Panc1 (cell line): ENCODE data around the gene PSMB2. TPM values are rescaled to one million over a fixed set of nuclear protein-coding genes. Genes with fewer than 3 reads are reported as not detected.

Experiments used
- ATAC-seq: fragments of 200-7000 bp; cut with Tn5 transposase; 2 replicates; pipeline ENCODE4 v1.9.1; 2020; ENCODE audit warnings: mild to moderate bottlenecking, moderate library complexity
- BruUV-seq: library from RNA; stranded (reverse); fragments of 400-500 nt; replicated peaks from 2 replicates; lab custom pipeline; 2021; lab: Mats Ljungman, UMichigan
- CTCF ChIA-PET: fragments of 300-600 bp; sonication (Branson Sonifier 250); formaldehyde crosslinking; loops from one replicate; lab custom pipeline; 2022; ENCODE audit warnings: antibody characterized with exemption; lab: Charles Lee
- POLR2A ChIA-PET: fragments of 300-600 bp; sonication (Branson Sonifier 250); formaldehyde crosslinking; loops from one replicate; lab custom pipeline; 2022; ENCODE audit warnings: antibody characterized with exemption; lab: Charles Lee
- DNase-seq: peaks from one replicate; pipeline ENCODE4 v3.0.0-alpha.2; 2010; ENCODE audit warnings: low read depth, low spot score
- H3K27ac ChIP-seq: 2 replicates; pipeline ENCODE4 v1.5.1; 2011; ENCODE audit warnings: mild to moderate bottlenecking, low read length, inconsistent platforms
- H3K27me3 ChIP-seq: fragments of 200-500 bp; sonication (Bioruptor generic); 2 replicates; pipeline ENCODE4 v1.6.0; 2014; ENCODE audit warnings: low read length, inconsistent platforms; ENCODE audit not compliant: control insufficient read depth, insufficient read depth
- H3K36me3 ChIP-seq: fragments of 200-500 bp; sonication (Bioruptor generic); 2 replicates; pipeline ENCODE4 v1.5.1; 2014; ENCODE audit warnings: inconsistent platforms, mild to moderate bottlenecking, low read length, moderate library complexity; ENCODE audit not compliant: control insufficient read depth, insufficient read depth
- H3K4me1 ChIP-seq: 2 replicates; pipeline ENCODE4 v1.5.1; 2011; ENCODE audit warnings: inconsistent platforms, mild to moderate bottlenecking, low read length, moderate library complexity; ENCODE audit not compliant: control insufficient read depth, insufficient read depth
- H3K4me3 ChIP-seq, 2 experiments: 2 replicates each; pipeline ENCODE4 v1.5.1; 2011 to 2012; ENCODE audit warnings: low read depth in 2 of 2, low read length in 2 of 2, mild to moderate bottlenecking in 2 of 2, inconsistent platforms in 1 of 2, moderate library complexity in 1 of 2
- H3K9me3 ChIP-seq: fragments of 200-500 bp; sonication (Bioruptor generic); 2 replicates; pipeline ENCODE4 v1.5.1; 2014; ENCODE audit warnings: low read depth, mild to moderate bottlenecking, inconsistent platforms, low read length, moderate library complexity; ENCODE audit not compliant: control insufficient read depth, insufficient read depth
- CTCF ChIP-seq: fragments of 450-650 bp; IDR thresholded peaks from 2 replicates; pipeline ENCODE4 v1.5.1; 2017; ENCODE audit warnings: mild to moderate bottlenecking
- POLR2AphosphoS5 ChIP-seq: IDR thresholded peaks from 2 replicates; pipeline ENCODE4 v1.6.1; 2012; ENCODE audit warnings: mild to moderate bottlenecking, low read depth, low read length, moderate library complexity
- REST ChIP-seq, 2 experiments: IDR thresholded peaks; 2 replicates each; pipeline ENCODE4 v1.6.1; 2011 to 2012; ENCODE audit warnings: low read depth in 2 of 2, control low read depth in 1 of 2, low read length in 1 of 2, mild to moderate bottlenecking in 1 of 2, moderate library complexity in 1 of 2; ENCODE audit not compliant: insufficient read depth in 1 of 2
- SIN3A ChIP-seq: IDR thresholded peaks from 2 replicates; pipeline ENCODE4 v1.6.1; 2012; ENCODE audit warnings: low read depth, mild to moderate bottlenecking, low read length, moderate library complexity, borderline replicate concordance; ENCODE audit not compliant: insufficient read depth
- TCF7L2 ChIP-seq: IDR thresholded peaks from 2 replicates; pipeline ENCODE4 v1.6.1; 2011; ENCODE audit warnings: mild to moderate bottlenecking, low read depth, low read length, inconsistent platforms
- in situ Hi-C: cut with HindIII; loops from 2 replicates; pipeline ENCODE4 v1.10.0; 2016; ENCODE audit warnings: low sequenced_read_pairs, low pct_unique_long_range_greater_than_20kb
- intact Hi-C: fragments of 100-400 bp; cut with micrococcal nuclease; formaldehyde crosslinking; loops from one replicate; pipeline ENCODE4 v1.10.0; 2022; ENCODE audit not compliant: unreplicated experiment
- total RNA-seq: library from RNA; stranded (reverse); gene quantifications from one replicate; pipeline ENCODE4 v1.2.1, GENCODE V29; 2021; ENCODE audit not compliant: unreplicated experiment

Gene PSMB2
- total RNA-seq, 1 experiment from 2014 or later, result 95.0 TPM

GRCh38 chr1:35629051-35629450 is 12.3 kb downstream of the PSMB2 start:
- Histone ChIP-seq H3K4me1 (no peaks in the 10 kb centered on the region), H3K27me3 (no peaks in the 10 kb centered on the region), H3K9me3 (no peaks in the 10 kb centered on the region), H3K36me3 (peaks cover 36% of the 10 kb centered on the region), H3K4me3 (no peak overlapping the region), H3K27ac (no peak overlapping the region)
- in situ Hi-C loops (no loop called here), intact Hi-C loops (no loop called here)
- no peak for DNase-seq
- ATAC-seq, result no peak
- BruUV-seq, result no TSS peak
- ChIA-PET CTCF (no interaction called here), POLR2A (no interaction called here)
- no peak for TF ChIP-seq REST (IDR thresholded peaks at IDR 0.05; ENCODE audit: insufficient read depth in 1 of 2, low read depth in 2 of 2, low read length in 1 of 2)
- no peak for TF ChIP-seq POLR2AphosphoS5
- no peak for TF ChIP-seq TCF7L2
- no peak for TF ChIP-seq SIN3A
- no peak for TF ChIP-seq CTCF

GRCh38 chr1:35623832-35624231 is 17.5 kb downstream of the PSMB2 start:
- ATAC-seq (no peak), DNase-seq (no peak)
- BruUV-seq, result no TSS peak
- H3K27ac ChIP-seq, result no peak overlapping the region
- H3K36me3 ChIP-seq, result peaks cover 17% of the 10 kb centered on the region
- in situ Hi-C loops, result no loop called here
- CTCF ChIA-PET, result no interaction called here
- H3K27me3 ChIP-seq, result no peaks in the 10 kb centered on the region
- H3K4me1 ChIP-seq, result no peaks in the 10 kb centered on the region
- TF ChIP-seq POLR2AphosphoS5 (no peak), CTCF (no peak), REST (IDR thresholded peaks at IDR 0.05; ENCODE audit: insufficient read depth in 1 of 2, low read depth in 2 of 2, low read length in 1 of 2) (no peak), TCF7L2 (no peak), SIN3A (no peak)
- H3K9me3 ChIP-seq, result no peaks in the 10 kb centered on the region
- intact Hi-C loops, result no loop called here
- H3K4me3 ChIP-seq, result no peak overlapping the region
- POLR2A ChIA-PET, result no interaction called here
